ENCODE data around the gene TRIM5.
"Not testable (repeated sequence)": the region's sequence is repeated elsewhere in the genome, so short reads cannot be mapped to it uniquely, and the experiment has no call there.

Gene TRIM5

GRCh38 chr11:5666402-5666793 lies 18.5 kb downstream of the TRIM5 start:
- no peak for DNase-seq (ENCODE audit: low spot score)
- no peak overlapping the region for H3K27ac ChIP-seq
- H3K4me3 ChIP-seq = no peak overlapping the region
- no peak for TF ChIP-seq CTCF (IDR thresholded peaks at IDR 0.05)

- H3K4me3 ChIP-seq = no peak overlapping the region
- no peak for TF ChIP-seq CTCF (IDR thresholded peaks at IDR 0.05)
- DNase-seq (ENCODE audit: low spot score) = no peak
- no peak overlapping the region for H3K27ac ChIP-seq
Measured at GRCh38 chr11:5665746-5666401, 19.0 kb downstream of the TRIM5 start.

DNA sequence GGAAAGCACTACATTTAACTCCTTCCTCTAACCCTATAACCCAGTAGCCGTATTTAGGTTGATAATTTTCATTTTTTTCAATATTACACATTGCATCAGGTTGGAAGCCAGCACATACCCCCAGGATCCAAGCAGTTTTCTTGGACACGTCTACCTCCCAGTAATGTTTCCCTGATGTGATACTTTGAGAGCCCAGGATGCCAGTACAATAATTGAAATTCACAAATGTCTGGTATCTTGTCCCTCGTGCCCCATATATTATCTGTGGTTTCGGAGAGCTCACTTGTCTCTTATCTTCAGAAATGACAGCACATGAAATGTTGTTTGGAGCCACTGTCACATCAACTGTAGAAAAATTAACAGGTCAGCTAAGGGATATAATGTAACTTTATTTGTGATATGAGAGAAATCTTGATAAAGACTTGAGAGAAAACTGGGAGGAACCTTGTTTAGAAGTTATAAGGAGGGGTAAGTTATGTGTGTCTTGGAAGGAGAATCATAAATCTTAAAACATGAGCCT lies 19.8 kb downstream of the TRIM5 start:
- DNase-seq (ENCODE audit: low spot score) = no peak
- Histone ChIP-seq H3K4me3 (no peak overlapping the region), H3K27ac (no peak overlapping the region)
- no peak for TF ChIP-seq CTCF (IDR thresholded peaks at IDR 0.05)

DNA sequence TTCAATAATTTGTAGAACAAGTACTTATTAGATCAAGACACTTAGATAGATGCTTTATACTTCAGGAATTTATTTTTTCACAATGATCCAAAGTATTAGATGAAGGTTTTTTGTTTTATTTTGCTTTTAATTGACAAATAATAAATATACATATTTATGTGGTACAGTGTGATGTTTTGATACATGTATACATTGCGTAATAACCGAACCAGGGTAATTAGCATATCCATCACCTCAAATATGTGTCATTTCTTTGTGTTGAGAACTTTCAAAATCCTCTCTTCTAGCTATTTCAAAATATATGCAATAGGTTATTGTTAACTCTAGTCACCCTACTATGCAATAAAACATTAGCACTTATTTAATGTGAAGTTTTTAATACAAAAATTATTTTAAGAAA lies 21.4 kb downstream of the TRIM5 start:
- no peak for DNase-seq (ENCODE audit: low spot score)
- Histone ChIP-seq H3K4me3 (no peak overlapping the region), H3K27ac (no peak overlapping the region)
- TF ChIP-seq CTCF (IDR thresholded peaks at IDR 0.05) = no peak

GRCh38 chr11:5658318-5658717 lies 26.6 kb downstream of the TRIM5 start:
- H3K27ac ChIP-seq = no peak overlapping the region
- no peak overlapping the region for H3K4me3 ChIP-seq
- no peak for DNase-seq (ENCODE audit: low spot score)
- TF ChIP-seq CTCF (IDR thresholded peaks at IDR 0.05) = no peak

DNA sequence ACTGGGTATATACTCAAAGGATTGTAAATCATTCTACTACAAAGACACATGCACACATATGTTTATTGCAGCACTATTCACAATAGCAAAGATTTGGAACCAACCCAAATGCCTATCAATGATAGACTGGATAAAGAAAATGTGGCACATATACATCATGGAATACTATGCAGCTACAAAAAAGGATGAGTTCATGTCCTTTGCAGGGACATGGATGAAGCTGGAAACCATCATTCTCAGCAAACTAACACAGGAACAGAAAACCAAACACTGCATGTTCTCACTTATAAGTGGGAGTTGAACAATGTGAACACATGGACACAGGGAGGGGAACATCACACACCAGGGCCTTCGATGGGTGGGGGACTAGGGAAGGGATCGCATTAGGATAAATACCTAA lies 27.9 kb downstream of the TRIM5 start:
- not testable (repeated sequence) for H3K4me3 ChIP-seq; H3K27ac ChIP-seq; DNase-seq (ENCODE audit: low spot score)

DNA sequence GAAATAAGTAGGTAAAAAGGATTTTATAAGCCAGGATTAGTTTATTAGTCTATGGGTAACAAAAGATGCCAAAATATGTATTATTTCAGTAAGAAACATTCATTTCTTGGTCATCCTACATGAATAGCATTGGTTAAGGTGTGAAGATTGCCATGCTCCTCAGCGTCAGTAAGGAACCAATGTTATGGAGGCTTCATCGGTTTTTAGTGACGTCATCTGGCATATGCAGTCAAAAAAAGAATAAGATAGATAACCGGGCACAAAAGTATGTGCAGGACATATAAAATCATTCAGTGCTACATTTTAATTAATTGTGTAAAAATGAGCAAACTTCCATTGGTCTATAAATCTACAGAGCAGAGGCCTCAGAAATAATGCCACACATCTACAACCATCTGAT lies 29.4 kb downstream of the TRIM5 start:
- no peak for DNase-seq (ENCODE audit: low spot score)
- no peak for TF ChIP-seq CTCF (IDR thresholded peaks at IDR 0.05)
- Histone ChIP-seq H3K4me3 (no peak overlapping the region), H3K27ac (no peak overlapping the region)
